BE2C (cell line): ENCODE data around the gene ZNF292.

Source experiments
- DNase-seq: peaks from one replicate; pipeline ENCODE4 v3.0.0-alpha.2; 2020
- H3K27me3 ChIP-seq: fragments of 250-450 bp; sonication (Bioruptor Pico); 2 replicates; pipeline ENCODE4 v1.5.1; 2020; ENCODE audit warnings: mild to moderate bottlenecking
- H3K36me3 ChIP-seq: fragments of 250-450 bp; sonication (Bioruptor Pico); 2 replicates; pipeline ENCODE4 v1.5.1; 2020; ENCODE audit warnings: mild to moderate bottlenecking
- H3K4me1 ChIP-seq: fragments of 250-450 bp; sonication (Bioruptor Pico); 2 replicates; pipeline ENCODE4 v1.5.1; 2020
- H3K4me3 ChIP-seq: 2 replicates; pipeline ENCODE4 v1.5.1; 2011; ENCODE audit warnings: low read depth, low read length
- H3K9me3 ChIP-seq: fragments of 250-450 bp; sonication (Bioruptor Pico); 2 replicates; pipeline ENCODE4 v1.5.1; 2020
- TF ChIP-seq, protein P1 (sequence below): IDR thresholded peaks from 2 replicates; pipeline ENCODE4 v1.5.1; 2012; ENCODE audit warnings: mild to moderate bottlenecking, low read depth, low read length

Gene ZNF292

DNA sequence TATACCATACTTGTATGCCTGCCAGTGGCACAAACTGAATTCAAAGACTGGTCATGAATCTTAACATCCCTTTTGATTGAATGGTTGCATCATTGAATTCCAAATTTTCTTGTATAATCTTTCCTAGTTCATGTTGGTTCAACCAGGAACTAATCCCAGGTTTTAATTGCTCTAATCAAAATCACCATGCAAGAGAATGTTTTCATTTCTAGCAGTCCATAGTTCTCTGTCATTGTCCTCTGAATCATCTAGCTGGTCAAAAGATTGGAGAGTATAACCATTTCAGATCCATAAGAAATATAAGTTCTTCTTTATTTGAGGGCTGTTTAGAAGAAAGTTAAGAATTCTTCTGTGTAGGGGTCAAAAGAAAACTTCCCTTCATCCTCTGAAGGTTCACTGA is 57.2 kb downstream of the ZNF292 start:
- no peaks in the 10 kb centered on the region for H3K4me1 ChIP-seq
- no peak overlapping the region for H3K4me3 ChIP-seq

DNA sequence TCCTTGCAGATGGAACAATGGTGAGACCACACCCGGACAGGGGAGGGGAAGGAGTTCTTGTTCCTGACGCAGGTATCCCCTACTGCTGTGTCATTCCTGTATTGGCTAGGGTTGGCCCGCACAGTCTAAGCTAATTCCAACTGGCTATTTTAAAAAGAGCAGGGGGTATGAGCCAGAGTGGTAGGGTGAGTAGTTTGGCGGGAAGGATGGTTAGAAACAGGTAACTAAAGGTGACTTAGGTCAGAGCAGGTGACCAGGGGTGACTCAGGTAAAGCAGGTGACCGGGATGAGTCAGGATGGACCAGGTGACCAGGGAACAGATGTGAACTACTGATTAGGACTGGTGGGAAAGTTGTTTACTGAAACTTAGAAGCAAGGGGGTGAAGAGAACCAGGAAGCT is 58.0 kb downstream of the ZNF292 start:
- H3K27me3 ChIP-seq: no peaks in the 10 kb centered on the region
- TF ChIP-seq, protein P1, sequence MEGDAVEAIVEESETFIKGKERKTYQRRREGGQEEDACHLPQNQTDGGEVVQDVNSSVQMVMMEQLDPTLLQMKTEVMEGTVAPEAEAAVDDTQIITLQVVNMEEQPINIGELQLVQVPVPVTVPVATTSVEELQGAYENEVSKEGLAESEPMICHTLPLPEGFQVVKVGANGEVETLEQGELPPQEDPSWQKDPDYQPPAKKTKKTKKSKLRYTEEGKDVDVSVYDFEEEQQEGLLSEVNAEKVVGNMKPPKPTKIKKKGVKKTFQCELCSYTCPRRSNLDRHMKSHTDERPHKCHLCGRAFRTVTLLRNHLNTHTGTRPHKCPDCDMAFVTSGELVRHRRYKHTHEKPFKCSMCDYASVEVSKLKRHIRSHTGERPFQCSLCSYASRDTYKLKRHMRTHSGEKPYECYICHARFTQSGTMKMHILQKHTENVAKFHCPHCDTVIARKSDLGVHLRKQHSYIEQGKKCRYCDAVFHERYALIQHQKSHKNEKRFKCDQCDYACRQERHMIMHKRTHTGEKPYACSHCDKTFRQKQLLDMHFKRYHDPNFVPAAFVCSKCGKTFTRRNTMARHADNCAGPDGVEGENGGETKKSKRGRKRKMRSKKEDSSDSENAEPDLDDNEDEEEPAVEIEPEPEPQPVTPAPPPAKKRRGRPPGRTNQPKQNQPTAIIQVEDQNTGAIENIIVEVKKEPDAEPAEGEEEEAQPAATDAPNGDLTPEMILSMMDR: no peak
- no peak overlapping the region for H3K4me3 ChIP-seq
- H3K4me1 ChIP-seq: no peaks in the 10 kb centered on the region
- peaks cover 24% of the 10 kb centered on the region for H3K36me3 ChIP-seq
- no peak for DNase-seq
- no peaks in the 10 kb centered on the region for H3K9me3 ChIP-seq

More for the DNA sequence above, 57.2 kb downstream of the ZNF292 start:
- Histone ChIP-seq H3K27me3 (no peaks in the 10 kb centered on the region), H3K9me3 (no peaks in the 10 kb centered on the region), H3K36me3 (peaks cover 19% of the 10 kb centered on the region)
- TF ChIP-seq, protein P1: no peak
- no peak for DNase-seq

DNA sequence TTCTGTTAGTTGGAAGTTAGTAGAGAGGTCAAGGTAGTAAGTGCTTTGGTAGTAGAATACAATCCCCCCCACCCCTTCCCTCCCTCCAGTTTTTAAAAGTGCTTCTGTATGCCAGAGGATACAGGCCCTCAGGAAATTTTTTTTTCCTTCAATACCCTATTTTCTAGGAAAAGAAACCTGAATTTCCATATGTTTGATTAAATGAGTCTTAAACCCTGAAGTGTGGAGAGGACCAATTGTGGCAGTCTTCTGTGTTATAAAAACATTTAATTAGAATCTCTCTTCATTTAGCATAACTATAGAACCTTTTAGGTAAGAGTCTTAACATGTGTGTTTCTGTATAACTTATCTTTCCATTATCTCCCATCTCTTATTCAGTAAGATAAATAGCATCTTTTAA is 59.5 kb downstream of the ZNF292 start:
- no peaks in the 10 kb centered on the region for H3K9me3 ChIP-seq
- H3K27me3 ChIP-seq: no peaks in the 10 kb centered on the region
- TF ChIP-seq, protein P1: no peak
- H3K4me1 ChIP-seq: no peaks in the 10 kb centered on the region
- peaks cover 36% of the 10 kb centered on the region for H3K36me3 ChIP-seq
- no peak overlapping the region for H3K4me3 ChIP-seq
- DNase-seq: no peak

DNA sequence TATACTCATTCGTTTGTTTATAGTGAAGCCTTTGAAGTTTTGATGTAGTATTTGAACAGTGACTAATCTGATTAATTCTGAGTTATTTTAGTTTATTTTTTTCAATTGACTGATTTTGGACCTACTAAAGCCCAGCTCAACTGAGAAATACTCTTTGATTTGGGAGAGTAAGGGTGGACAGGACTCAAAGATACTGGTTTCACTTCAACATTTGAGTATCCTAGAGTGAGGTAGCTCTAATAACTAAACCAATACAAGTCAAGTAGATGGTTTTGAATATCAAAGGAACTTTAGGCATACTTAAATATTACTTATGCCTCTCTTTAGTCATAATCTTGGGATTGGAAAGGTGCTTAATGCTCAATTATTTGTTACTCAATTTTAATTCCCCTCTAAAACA is 65.6 kb downstream of the ZNF292 start:
- Histone ChIP-seq H3K9me3 (no peaks in the 10 kb centered on the region), H3K36me3 (peaks cover 69% of the 10 kb centered on the region), H3K4me3 (no peak overlapping the region), H3K4me1 (no peaks in the 10 kb centered on the region), H3K27me3 (no peaks in the 10 kb centered on the region)
- TF ChIP-seq, protein P1: no peak
- no peak for DNase-seq

DNA sequence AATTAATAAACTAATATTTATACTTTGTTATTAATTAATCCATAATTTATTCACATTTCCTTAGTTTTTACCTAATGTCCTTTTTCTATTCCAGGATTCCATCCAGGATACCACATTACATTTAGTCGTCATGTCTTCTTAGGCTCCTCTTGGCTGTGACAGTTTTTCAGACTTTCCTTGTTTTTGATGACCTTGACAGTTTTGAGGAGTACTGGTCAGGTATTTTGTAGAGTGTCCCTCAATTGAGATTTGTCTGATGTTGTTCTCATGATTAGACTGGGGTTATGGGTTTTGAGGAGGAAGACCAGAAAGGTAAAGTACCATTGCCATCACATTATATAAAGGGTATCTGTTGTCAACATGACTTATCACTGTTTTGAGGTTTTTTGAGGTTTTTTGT is 67.3 kb downstream of the ZNF292 start:
- Histone ChIP-seq H3K36me3 (peaks cover 66% of the 10 kb centered on the region), H3K27me3 (no peaks in the 10 kb centered on the region)

DNA sequence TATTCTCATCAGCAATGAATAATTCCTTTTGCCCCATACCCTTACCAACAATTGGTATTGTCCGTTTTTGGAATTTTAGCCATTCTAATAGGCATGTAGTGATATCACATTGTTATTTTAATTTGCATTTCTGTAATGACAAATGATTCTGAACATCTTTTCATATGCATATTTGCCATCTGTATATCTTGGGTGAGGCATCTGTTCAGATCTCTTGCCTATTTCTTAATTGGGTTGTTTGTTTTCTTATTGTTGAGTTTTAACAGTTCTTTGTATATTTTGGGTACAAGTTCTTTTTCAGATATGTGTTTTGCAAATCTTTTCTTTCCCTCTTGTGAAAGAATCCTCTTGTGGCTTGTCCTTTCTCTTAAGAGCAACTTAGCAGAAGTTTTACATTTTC is 69.6 kb downstream of the ZNF292 start:
- Histone ChIP-seq H3K36me3 (peaks cover 62% of the 10 kb centered on the region), H3K27me3 (no peaks in the 10 kb centered on the region), H3K4me1 (no peaks in the 10 kb centered on the region), H3K4me3 (no peak overlapping the region), H3K9me3 (no peaks in the 10 kb centered on the region)
- TF ChIP-seq, protein P1: no peak
- DNase-seq: no peak

More for the DNA sequence above, 67.3 kb downstream of the ZNF292 start:
- TF ChIP-seq, protein P1: no peak
- Histone ChIP-seq H3K4me1 (no peaks in the 10 kb centered on the region), H3K9me3 (no peaks in the 10 kb centered on the region), H3K4me3 (no peak overlapping the region)
- DNase-seq: no peak
